OCI-LY7 (cell line): ENCODE results near the gene DHX15. TPM values are rescaled to one million over a fixed set of nuclear protein-coding genes. Genes with fewer than 3 reads are reported as not detected.
"Not testable (repeated sequence)": the region's sequence is repeated elsewhere in the genome, so short reads cannot be mapped to it uniquely, and the experiment has no call there.

Source experiments
- BruUV-seq: library from RNA; stranded (reverse); fragments of 400-500 nt; replicated peaks from 2 replicates; lab custom pipeline; 2021; lab: Mats Ljungman, UMichigan
- CTCF ChIA-PET: fragments of 300-600 bp; sonication (Branson Sonifier 250); formaldehyde crosslinking; loops from one replicate; lab custom pipeline; 2022; ENCODE audit warnings: antibody characterized with exemption; ENCODE audit not compliant: unreplicated experiment; lab: Charles Lee
- POLR2A ChIA-PET: fragments of 300-600 bp; sonication (Branson Sonifier 250); formaldehyde crosslinking; loops from one replicate; lab custom pipeline; 2022; ENCODE audit warnings: antibody characterized with exemption; lab: Charles Lee
- DNase-seq: peaks from one replicate; pipeline ENCODE4 v3.0.0-alpha.2; 2015; ENCODE audit warnings: low spot score
- H2AFZ ChIP-seq: fragments of 200-600 bp; sonication (generic), shearing (Covaris generic); 2 replicates; pipeline ENCODE4 v1.6.1; 2014; ENCODE audit warnings: mild to moderate bottlenecking, antibody characterized with exemption, low read length, moderate library complexity
- H3K27ac ChIP-seq: fragments of 200-600 bp; sonication (generic); 2 replicates; pipeline ENCODE4 v1.5.1; 2014; ENCODE audit warnings: mixed run types, low read depth, mild to moderate bottlenecking, moderate library complexity, low read length, inconsistent platforms; ENCODE audit not compliant: poor library complexity, severe bottlenecking
- H3K36me3 ChIP-seq: fragments of 200-600 bp; sonication (generic); 2 replicates; pipeline ENCODE4 v1.6.1; 2014; ENCODE audit warnings: mild to moderate bottlenecking, antibody characterized with exemption, low read length, moderate library complexity, mixed read lengths; ENCODE audit not compliant: insufficient read depth
- H3K4me1 ChIP-seq: fragments of 200-600 bp; sonication (generic); 2 replicates; pipeline ENCODE4 v1.5.1; 2014; ENCODE audit warnings: mild to moderate bottlenecking, low read length; ENCODE audit not compliant: insufficient read depth, poor library complexity, severe bottlenecking
- H3K4me2 ChIP-seq: fragments of 200-600 bp; sonication (generic); 2 replicates; pipeline ENCODE4 v1.6.1; 2014; ENCODE audit warnings: mild to moderate bottlenecking, low read length
- H3K4me3 ChIP-seq: fragments of 200-600 bp; sonication (generic); 2 replicates; pipeline ENCODE4 v1.5.1; 2014; ENCODE audit warnings: mild to moderate bottlenecking, low read depth, low read length; ENCODE audit not compliant: poor library complexity, severe bottlenecking
- H3K79me2 ChIP-seq: fragments of 200-600 bp; sonication (generic); 2 replicates; pipeline ENCODE4 v1.6.1; 2016; ENCODE audit warnings: low read depth, mild to moderate bottlenecking, low read length, moderate library complexity, mixed read lengths; ENCODE audit not compliant: insufficient read depth
- H3K9me2 ChIP-seq: fragments of 200-600 bp; sonication (generic); 2 replicates; pipeline ENCODE4 v1.6.1; 2016; ENCODE audit warnings: mild to moderate bottlenecking, low read length, mixed read lengths; ENCODE audit not compliant: insufficient read depth
- H3K9me3 ChIP-seq: fragments of 200-600 bp; sonication (generic); 2 replicates; pipeline ENCODE4 v1.6.1; 2014; ENCODE audit warnings: mild to moderate bottlenecking, mixed run types, low read length, mixed read lengths
- H4K20me1 ChIP-seq: fragments of 200-600 bp; sonication (generic); 2 replicates; pipeline ENCODE4 v1.6.1; 2014; ENCODE audit warnings: mild to moderate bottlenecking, antibody characterized with exemption, low read length, moderate library complexity, mixed read lengths; ENCODE audit not compliant: insufficient read depth
- CTCF ChIP-seq: fragments of 200-600 bp; sonication (generic); conservative IDR thresholded peaks from 2 replicates; pipeline ENCODE4 v1.5.1; 2014; ENCODE audit warnings: mild to moderate bottlenecking, antibody characterized with exemption, low read length, moderate library complexity, mixed read lengths
- EZH2phosphoT487 ChIP-seq: fragments of 200-600 bp; sonication (generic); IDR thresholded peaks from 2 replicates; pipeline ENCODE4 v1.6.1; 2018; ENCODE audit warnings: low read depth, borderline replicate concordance, mild to moderate bottlenecking, mixed run types, antibody characterized with exemption, low read length, moderate library complexity, mixed read lengths
- intact Hi-C: fragments of 100-400 bp; cut with micrococcal nuclease; formaldehyde crosslinking; loops from one replicate; pipeline ENCODE4 v1.10.0; 2022; ENCODE audit not compliant: unreplicated experiment
- total RNA-seq, 2 experiments: library from RNA; depleted of rRNA in 1 of 2; stranded (reverse); fragments of >200 nt in 1 of 2; shearing (Covaris generic) in 1 of 2; gene quantifications; 2 replicates each; pipeline ENCODE4 v1.2.3, GENCODE V29; 2014 to 2022

DHX15 gene
- total RNA-seq, 2 experiments from 2014 or later = 189 to 237 TPM

- CTCF ChIA-PET = no interaction called here
- POLR2A ChIA-PET = no interaction called here
- no peak overlapping the region for H3K4me3 ChIP-seq
Measured at GRCh38 chr4:24510091-24510490, 74.3 kb downstream of the DHX15 start.

GRCh38 chr4:24508541-24508940, 75.8 kb downstream of the DHX15 start:
- BruUV-seq = no TSS peak
- Histone ChIP-seq H3K4me3 (no peak overlapping the region), H3K79me2 (no peaks in the 10 kb centered on the region), H2AFZ (no peak overlapping the region), H3K9me3 (no peaks in the 10 kb centered on the region), H4K20me1 (no peaks in the 10 kb centered on the region; the same call in 1 of the 2 replicates), H3K4me2 (no peak overlapping the region), H3K4me1 (no peaks in the 10 kb centered on the region), H3K36me3 (peaks cover 2% of the 10 kb centered on the region; the same call in 1 of the 2 replicates), H3K27ac (no peak overlapping the region), H3K9me2 (no peaks in the 10 kb centered on the region)
- intact Hi-C loops = no loop called here
- ChIA-PET POLR2A (no interaction called here), CTCF (no interaction called here)
- TF ChIP-seq EZH2phosphoT487 (no peak), CTCF (no peak)
- DNase-seq = no peak

More at GRCh38 chr4:24510091-24510490, 74.3 kb downstream of the DHX15 start:
- H3K9me3 ChIP-seq = no peaks in the 10 kb centered on the region
- no TSS peak for BruUV-seq
- no peaks in the 10 kb centered on the region for H3K4me1 ChIP-seq
- DNase-seq = no peak
- intact Hi-C loops = no loop called here
- TF ChIP-seq CTCF (no peak), EZH2phosphoT487 (no peak)
- no peak overlapping the region for H3K4me2 ChIP-seq
- no peaks in the 10 kb centered on the region for H3K9me2 ChIP-seq
- H3K36me3 ChIP-seq = peaks cover 16% of the 10 kb centered on the region
- no peak overlapping the region for H2AFZ ChIP-seq
- no peaks in the 10 kb centered on the region for H3K79me2 ChIP-seq
- no peak overlapping the region for H3K27ac ChIP-seq
- no peaks in the 10 kb centered on the region; the same call in 1 of the 2 replicates for H4K20me1 ChIP-seq

- no peaks in the 10 kb centered on the region for H3K79me2 ChIP-seq
- ChIA-PET CTCF (no interaction called here), POLR2A (no interaction called here)
- H3K27ac ChIP-seq = no peak overlapping the region
- BruUV-seq = no TSS peak
- no peak for TF ChIP-seq EZH2phosphoT487
- TF ChIP-seq CTCF = no peak
- H3K4me3 ChIP-seq = no peak overlapping the region
- intact Hi-C loops = no loop called here
- H2AFZ ChIP-seq = no peak overlapping the region
- H4K20me1 ChIP-seq = no peaks in the 10 kb centered on the region; the same call in 1 of the 2 replicates
- no peaks in the 10 kb centered on the region for H3K9me2 ChIP-seq
- no peak overlapping the region for H3K4me2 ChIP-seq
- H3K36me3 ChIP-seq = no peaks in the 10 kb centered on the region
- no peaks in the 10 kb centered on the region for H3K9me3 ChIP-seq
- no peak for DNase-seq
- no peaks in the 10 kb centered on the region for H3K4me1 ChIP-seq
Measured at GRCh38 chr4:24507439-24507838, 76.9 kb downstream of the DHX15 start.

- BruUV-seq, POLR2A ChIA-PET, CTCF ChIA-PET, H3K9me2 ChIP-seq, H3K79me2 ChIP-seq, H3K9me3 ChIP-seq, H4K20me1 ChIP-seq, DNase-seq, H3K36me3 ChIP-seq, intact Hi-C loops, H2AFZ ChIP-seq, H3K4me3 ChIP-seq, H3K4me2 ChIP-seq, H3K4me1 ChIP-seq, H3K27ac ChIP-seq: not testable (repeated sequence)
Measured at GRCh38 chr4:24503090-24503489, 81.3 kb downstream of the DHX15 start.
